Activated CD4-positive, alpha-beta T cell treated with anti-CD3 and anti-CD28 coated beads, Interleukin-2, amount 50 U/mL, for 4 hours (primary cell): ENCODE data around the gene DYNLRB1.

Experiments
- DNase-seq, 2 experiments: peaks; one replicate each; pipeline ENCODE4 v3.0.0-alpha.2; 2020

DYNLRB1 gene

GRCh38 chr20:34579979-34580940, 64.0 kb downstream of the DYNLRB1 start:
- DNase-seq: no peak

- no peak for DNase-seq
Measured at GRCh38 chr20:34581341-34582184, 65.3 kb downstream of the DYNLRB1 start.

DNA sequence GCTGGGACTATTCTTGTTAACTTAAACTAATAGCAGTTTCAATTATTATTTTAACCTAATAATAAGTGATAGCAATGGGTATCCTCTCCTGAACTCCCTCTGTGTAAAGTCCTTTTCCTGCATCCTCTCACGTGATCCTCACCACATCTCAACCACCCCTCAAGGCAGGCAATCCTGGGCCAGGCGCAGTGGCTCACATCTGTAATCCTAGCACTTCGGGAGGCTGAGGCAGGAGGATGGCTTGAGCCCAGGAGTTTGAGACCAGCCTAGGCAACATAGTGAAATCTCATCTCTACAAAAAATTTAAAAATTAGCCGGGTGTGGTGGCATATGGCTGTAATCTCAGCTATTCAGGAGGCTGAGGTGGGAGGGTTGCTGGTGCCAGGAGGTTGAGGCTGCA, 66.0 kb downstream of the DYNLRB1 start:
- no peak for DNase-seq

DNA sequence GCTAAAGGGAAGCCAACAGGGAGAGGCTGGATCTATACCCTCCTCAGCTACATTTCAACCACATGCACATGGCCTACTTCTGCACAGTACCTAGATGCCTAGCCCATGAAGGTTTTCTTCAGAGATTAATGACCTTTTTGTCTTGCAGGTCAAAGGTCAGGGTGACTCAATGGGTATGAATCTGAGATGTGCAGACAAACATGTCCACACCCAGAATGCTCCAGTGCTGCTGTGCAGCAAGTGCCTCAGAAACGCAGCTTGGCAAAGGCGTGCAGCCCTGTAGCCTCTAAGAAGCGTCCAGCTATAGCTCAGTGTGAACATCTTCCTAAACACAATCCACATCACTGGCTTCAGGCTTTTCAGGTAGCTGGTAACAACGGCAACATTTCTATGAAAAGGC, 66.7 kb downstream of the DYNLRB1 start:
- no peak for DNase-seq

DNA sequence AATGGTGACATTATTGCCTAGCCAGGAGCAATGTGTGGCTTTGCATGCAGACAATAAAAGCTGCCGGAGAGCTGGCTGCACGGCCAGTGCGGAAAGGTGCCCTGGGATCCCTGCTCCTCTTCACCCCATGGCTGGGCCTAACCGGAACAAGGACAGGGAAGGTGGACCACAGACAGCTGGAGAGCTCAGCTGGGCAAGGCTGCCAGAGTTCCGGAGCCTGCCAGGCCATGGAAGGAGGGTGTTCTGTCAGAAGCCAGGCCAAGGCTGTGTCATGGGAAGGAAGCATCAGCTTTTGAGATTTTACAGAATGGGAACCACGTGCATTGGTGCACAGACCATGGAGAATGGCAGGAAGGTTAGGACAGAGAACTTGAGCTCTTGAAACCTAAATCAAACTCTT, 67.3 kb downstream of the DYNLRB1 start:
- DNase-seq: no peak

- no peak for DNase-seq
Measured at GRCh38 chr20:34585019-34585418, 68.8 kb downstream of the DYNLRB1 start.

DNA sequence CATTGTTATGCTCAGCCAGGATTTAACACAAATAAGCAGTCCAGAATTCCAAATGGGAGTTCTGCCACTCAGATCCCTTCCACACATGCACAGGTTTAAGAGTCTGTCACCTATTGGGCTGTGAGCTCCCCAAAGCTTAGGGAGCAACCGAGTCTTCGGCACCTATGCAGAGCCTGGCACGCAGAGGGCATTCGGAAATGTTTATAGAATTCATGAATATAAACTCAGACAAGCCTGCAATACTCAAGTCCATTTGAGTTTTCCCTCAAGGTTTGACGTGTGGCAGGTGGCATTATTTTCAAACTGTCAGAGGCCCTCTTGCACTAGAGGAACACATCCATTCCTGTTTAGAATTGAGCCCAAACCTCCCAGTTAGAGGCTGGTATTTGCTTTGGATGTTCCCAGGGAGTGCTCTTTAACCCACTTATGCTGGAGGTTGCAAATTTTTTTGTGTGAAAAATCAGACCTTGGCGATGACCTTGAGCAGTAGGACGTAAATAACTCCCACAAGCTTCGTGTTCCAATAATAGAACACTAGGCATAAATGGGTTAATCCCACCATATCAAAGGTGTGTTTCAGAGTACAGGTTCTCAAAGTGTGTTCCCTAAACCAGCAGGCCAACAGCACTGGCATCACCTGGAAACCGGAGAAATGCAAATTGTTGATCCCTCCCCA, 70.4 kb downstream of the DYNLRB1 start:
- no peak for DNase-seq
